HG02970 (cell line): Measurements from ENCODE around the gene ZBED4.
"Not testable (repeated sequence)": the region's sequence is repeated elsewhere in the genome, so short reads cannot be mapped to it uniquely, and the experiment has no call there.

Experiments
- ATAC-seq: cut with Tn5 transposase; IDR thresholded peaks from one replicate; pipeline ENCODE4 v1.9.1; 2021; ENCODE audit warnings: mild to moderate bottlenecking, moderate library complexity, moderate number of reproducible peaks; ENCODE audit not compliant: unreplicated experiment, low FRiP score

The ZBED4 gene

GRCh38 chr22:49852898-49853894 lies at the start of gene ZBED4:
Gene ZBED4 (plus strand): TSS chr22:49853844. CDS start chr22:49883663, 29,819 bp downstream.
- ATAC-seq, result peak; percentile 81

GRCh38 chr22:49807129-49807528 lies 46.5 kb upstream of the ZBED4 start:
- ATAC-seq, result no peak

- no peak for ATAC-seq
Measured at GRCh38 chr22:49807780-49808708, 45.6 kb upstream of the ZBED4 start.

GRCh38 chr22:49810363-49811019 lies 43.2 kb upstream of the ZBED4 start:
- no peak for ATAC-seq

- no peak for ATAC-seq
Measured at GRCh38 chr22:49811020-49811791, 42.4 kb upstream of the ZBED4 start.

- no peak for ATAC-seq
Measured at GRCh38 chr22:49812838-49813237, 40.8 kb upstream of the ZBED4 start.

GRCh38 chr22:49814164-49814686 lies 39.4 kb upstream of the ZBED4 start:
- ATAC-seq, result no peak

- ATAC-seq, result no peak
Measured at GRCh38 chr22:49814856-49815255, 38.8 kb upstream of the ZBED4 start.

GRCh38 chr22:49815641-49816091 lies 38.0 kb upstream of the ZBED4 start:
- ATAC-seq, result no peak

GRCh38 chr22:49817359-49817758 lies 36.3 kb upstream of the ZBED4 start:
- no peak for ATAC-seq

GRCh38 chr22:49820984-49821383 lies 32.7 kb upstream of the ZBED4 start:
- ATAC-seq, result no peak

GRCh38 chr22:49821741-49822140 lies 31.9 kb upstream of the ZBED4 start:
- ATAC-seq, result not testable (repeated sequence)

- no peak for ATAC-seq
Measured at GRCh38 chr22:49823289-49824045, 30.2 kb upstream of the ZBED4 start.

- ATAC-seq, result no peak
Measured at GRCh38 chr22:49824185-49824925, 29.3 kb upstream of the ZBED4 start.

GRCh38 chr22:49824936-49825335 lies 28.7 kb upstream of the ZBED4 start:
- no peak for ATAC-seq

GRCh38 chr22:49825436-49825835 lies 28.2 kb upstream of the ZBED4 start:
- no peak for ATAC-seq

GRCh38 chr22:49825944-49826602 lies 27.6 kb upstream of the ZBED4 start:
- ATAC-seq, result no peak
